ENCODE measurements around the gene SLC2A5. TPM values are rescaled to one million over a fixed set of nuclear protein-coding genes. Genes with fewer than 3 reads are reported as not detected.
"Not testable (repeated sequence)": the region's sequence is repeated elsewhere in the genome, so short reads cannot be mapped to it uniquely, and the experiment has no call there.

SLC2A5 gene
- total RNA-seq, 2 experiments from 2014 or later = not detected

- intact Hi-C loops (cut with DNase I, micrococcal nuclease) = no loop called here
- Mint-ChIP-seq H3K4me1 (no peaks in the 10 kb centered on the region), H3K36me3 (ENCODE audit: low read depth) (no peaks in the 10 kb centered on the region), H3K9me3 (ENCODE audit: low read depth) (peaks cover under 1% of the 10 kb centered on the region), H3K27ac (no peak overlapping the region), H3K27me3 (no peaks in the 10 kb centered on the region), H3K4me3 (no peak overlapping the region)
- POLR2A ChIA-PET = no interaction called here
- no peak for ATAC-seq
- no peak for DNase-seq
- CTCF ChIA-PET = interaction anchor here (0.5 to 0.7 kb wide), 2 partner anchors 549 to 1244 kb away, joined by 3 to 4 read pairs; no protein-coding TSS in a partner anchor
Measured at GRCh38 chr1:9040659-9041030, 28.8 kb downstream of the SLC2A5 start.

GRCh38 chr1:9039761-9040658 lies 29.4 kb downstream of the SLC2A5 start:
- CTCF ChIA-PET = interaction anchor here (0.5 to 0.7 kb wide), 2 partner anchors 550 to 1245 kb away, joined by 3 to 4 read pairs; no protein-coding TSS in a partner anchor
- Mint-ChIP-seq H3K9me3 (ENCODE audit: low read depth) (peaks cover 6% of the 10 kb centered on the region), H3K27me3 (no peaks in the 10 kb centered on the region), H3K4me1 (no peaks in the 10 kb centered on the region), H3K4me3 (no peak overlapping the region), H3K36me3 (ENCODE audit: low read depth) (no peaks in the 10 kb centered on the region), H3K27ac (no peak overlapping the region)
- ATAC-seq = no peak
- no peak for DNase-seq
- intact Hi-C loops (cut with DNase I, micrococcal nuclease) = no loop called here
- POLR2A ChIA-PET = no interaction called here

DNA sequence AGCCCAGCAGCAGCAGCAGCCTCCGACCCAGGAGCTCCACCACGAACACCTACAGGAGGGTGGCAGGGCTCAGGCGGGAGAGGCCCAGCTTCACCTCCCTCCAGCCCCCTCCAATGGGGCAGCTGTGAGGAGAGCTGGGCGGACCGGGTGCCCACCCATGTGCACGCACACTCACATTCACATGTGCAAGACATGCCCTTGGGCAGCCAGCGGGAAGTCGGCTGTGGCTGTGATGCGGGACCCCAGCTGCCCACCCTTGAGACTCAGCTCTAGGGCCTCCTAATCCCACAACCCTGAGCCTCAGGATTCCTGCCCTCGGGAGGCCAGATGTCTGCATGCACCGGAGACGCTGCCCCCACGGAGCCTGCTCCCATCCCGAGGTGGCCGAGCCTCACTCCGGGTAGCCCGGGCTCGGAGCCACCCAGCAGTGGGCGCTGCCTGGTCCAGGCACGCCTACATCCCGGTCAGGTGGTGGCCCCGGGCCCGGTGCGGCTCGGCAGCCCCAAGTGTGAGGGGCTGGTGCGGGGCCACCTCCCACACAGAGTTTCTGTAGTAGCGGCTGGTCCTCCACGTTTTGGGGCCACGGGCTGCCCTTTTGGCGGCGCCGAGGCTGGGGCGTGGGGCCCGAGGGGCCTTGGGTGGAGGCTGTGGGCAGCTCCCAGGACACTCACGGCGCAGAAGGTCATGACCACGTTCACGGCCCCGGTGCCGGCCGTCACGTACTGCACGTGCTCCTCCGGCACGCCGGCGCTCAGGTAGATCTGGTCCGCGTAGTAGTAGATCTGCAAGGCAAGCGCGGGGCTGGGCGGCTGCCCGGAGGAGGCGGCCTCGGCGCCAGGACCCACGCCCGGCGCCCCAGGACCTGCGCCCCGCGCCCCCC lies 30.3 kb downstream of the SLC2A5 start:
- Mint-ChIP-seq H3K9me3 (ENCODE audit: low read depth) (peaks cover 12% of the 10 kb centered on the region), H3K4me1 (no peaks in the 10 kb centered on the region), H3K4me3 (no peak overlapping the region), H3K36me3 (ENCODE audit: low read depth) (no peaks in the 10 kb centered on the region), H3K27ac (no peak overlapping the region), H3K27me3 (no peaks in the 10 kb centered on the region)
- ChIA-PET CTCF (interaction anchor here (0.8 kb wide), 1 partner anchor 15 kb away, joined by 3 read pairs; no protein-coding TSS in a partner anchor), POLR2A (no interaction called here)
- intact Hi-C loops (cut with DNase I, micrococcal nuclease) = no loop called here
- ATAC-seq (no peak), DNase-seq (no peak)

DNA sequence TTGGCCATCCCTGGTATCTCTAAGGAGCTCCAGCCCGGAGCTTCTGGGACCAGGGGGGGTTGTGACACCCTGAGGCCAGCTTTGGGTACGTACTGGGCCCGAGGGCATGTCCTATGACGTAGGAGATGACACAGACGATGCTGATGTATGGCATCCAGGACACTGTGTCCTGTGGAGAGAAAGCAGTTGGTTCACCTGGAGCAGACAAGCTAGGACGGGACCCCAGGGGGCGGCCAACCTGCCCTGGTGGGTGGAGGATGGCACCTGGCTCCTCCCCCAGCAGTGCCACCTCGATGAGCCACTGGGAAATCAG lies 31.1 kb downstream of the SLC2A5 start:
- ATAC-seq (no peak), DNase-seq (no peak)
- no peaks in the 10 kb centered on the region for H3K27me3 Mint-ChIP-seq
- H3K4me3 Mint-ChIP-seq = no peak overlapping the region
- H3K4me1 Mint-ChIP-seq = no peaks in the 10 kb centered on the region
- ChIA-PET CTCF (interaction anchor here (0.8 kb wide), 1 partner anchor 16 kb away, joined by 3 read pairs; no protein-coding TSS in a partner anchor), POLR2A (no interaction called here)
- intact Hi-C loops (cut with DNase I, micrococcal nuclease) = no loop called here
- no peaks in the 10 kb centered on the region for H3K36me3 Mint-ChIP-seq (ENCODE audit: low read depth)
- no peak overlapping the region for H3K27ac Mint-ChIP-seq
- H3K9me3 Mint-ChIP-seq (ENCODE audit: low read depth) = peaks cover 12% of the 10 kb centered on the region

- Mint-ChIP-seq H3K27ac (no peak overlapping the region), H3K4me3 (no peak overlapping the region), H3K4me1 (no peaks in the 10 kb centered on the region), H3K27me3 (no peaks in the 10 kb centered on the region), H3K36me3 (ENCODE audit: low read depth) (no peaks in the 10 kb centered on the region), H3K9me3 (ENCODE audit: low read depth) (peaks cover 12% of the 10 kb centered on the region)
- no peak for ATAC-seq
- DNase-seq = no peak
- POLR2A ChIA-PET = no interaction called here
- intact Hi-C loops (cut with DNase I, micrococcal nuclease) = no loop called here
- CTCF ChIA-PET = interaction anchor here (0.7 to 0.8 kb wide), 2 partner anchors 17 to 54 kb away, joined by 3 read pairs; no protein-coding TSS in a partner anchor
Measured at GRCh38 chr1:9037476-9038337, 31.7 kb downstream of the SLC2A5 start.

- Mint-ChIP-seq H3K4me3 (no peak overlapping the region), H3K36me3 (ENCODE audit: low read depth) (no peaks in the 10 kb centered on the region), H3K4me1 (no peaks in the 10 kb centered on the region), H3K27me3 (no peaks in the 10 kb centered on the region), H3K27ac (no peak overlapping the region), H3K9me3 (ENCODE audit: low read depth) (peaks cover 12% of the 10 kb centered on the region)
- intact Hi-C loops (cut with DNase I, micrococcal nuclease) = no loop called here
- no peak for DNase-seq
- ChIA-PET CTCF (no interaction called here), POLR2A (no interaction called here)
- no peak for ATAC-seq
Measured at GRCh38 chr1:9035226-9035625, 34.2 kb downstream of the SLC2A5 start.

DNA sequence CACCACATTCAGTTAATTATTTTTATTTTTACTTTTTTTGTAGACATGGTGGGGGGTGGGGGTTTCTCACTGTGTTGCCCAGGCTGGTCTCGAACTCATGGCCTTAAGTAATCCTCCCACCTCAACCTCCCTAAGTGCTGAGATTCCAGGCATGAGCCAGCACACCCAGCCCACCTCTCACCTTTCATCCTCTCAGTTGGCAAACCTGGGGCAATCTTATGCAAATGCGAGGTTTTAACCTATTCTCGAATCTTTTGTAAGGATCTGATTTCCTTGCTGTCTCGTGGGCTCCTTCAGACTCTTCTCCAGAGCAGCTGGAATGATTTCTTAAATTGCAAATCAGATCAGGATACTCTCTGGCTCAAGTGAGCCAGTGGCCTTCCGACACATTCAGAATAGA lies 36.1 kb downstream of the SLC2A5 start:
- Mint-ChIP-seq H3K36me3 (ENCODE audit: low read depth) (no peaks in the 10 kb centered on the region), H3K27ac (no peak overlapping the region), H3K27me3 (peaks cover 3% of the 10 kb centered on the region), H3K9me3 (ENCODE audit: low read depth) (peaks cover 12% of the 10 kb centered on the region), H3K4me1 (no peaks in the 10 kb centered on the region), H3K4me3 (no peak overlapping the region)
- DNase-seq (no peak), ATAC-seq (no peak)
- ChIA-PET CTCF (interaction anchor here (1.5 kb wide), 1 partner anchor 109 kb away, joined by 3 read pairs; no protein-coding TSS in a partner anchor), POLR2A (no interaction called here)
- intact Hi-C loops (cut with DNase I, micrococcal nuclease) = no loop called here

- POLR2A ChIA-PET = interaction anchor here (0.6 kb wide), 1 partner anchor 810 kb away, joined by 5 read pairs; no protein-coding TSS in a partner anchor
- CTCF ChIA-PET = interaction anchor here (0.6 to 1.7 kb wide), 3 partner anchors 27 to 115 kb away, joined by 3 to 6 read pairs (median 3); no protein-coding TSS in a partner anchor
- no peaks in the 10 kb centered on the region for H3K36me3 Mint-ChIP-seq (ENCODE audit: low read depth)
- no peak overlapping the region for H3K27ac Mint-ChIP-seq
- no peak overlapping the region for H3K4me3 Mint-ChIP-seq
- no peak for DNase-seq
- no peak for ATAC-seq
- peaks cover 12% of the 10 kb centered on the region for H3K9me3 Mint-ChIP-seq (ENCODE audit: low read depth)
- H3K4me1 Mint-ChIP-seq = no peaks in the 10 kb centered on the region
- H3K27me3 Mint-ChIP-seq = peaks cover 3% of the 10 kb centered on the region
- intact Hi-C loops (cut with DNase I, micrococcal nuclease) = no loop called here
Measured at GRCh38 chr1:9031484-9032259, 37.8 kb downstream of the SLC2A5 start.

- H3K27me3 Mint-ChIP-seq; H3K27ac Mint-ChIP-seq; intact Hi-C loops (cut with DNase I, micrococcal nuclease); ATAC-seq; H3K36me3 Mint-ChIP-seq (ENCODE audit: low read depth); H3K4me3 Mint-ChIP-seq; DNase-seq; H3K4me1 Mint-ChIP-seq: not testable (repeated sequence)
- peaks cover 12% of the 10 kb centered on the region for H3K9me3 Mint-ChIP-seq (ENCODE audit: low read depth)
- ChIA-PET POLR2A (interaction anchor here (0.6 kb wide), 1 partner anchor 809 kb away, joined by 5 read pairs; no protein-coding TSS in a partner anchor), CTCF (interaction anchor here (0.7 to 1.7 kb wide), 2 partner anchors 26 to 168 kb away, joined by 3 to 6 read pairs; no protein-coding TSS in a partner anchor)
Measured at GRCh38 chr1:9031077-9031476, 38.4 kb downstream of the SLC2A5 start.

DNA sequence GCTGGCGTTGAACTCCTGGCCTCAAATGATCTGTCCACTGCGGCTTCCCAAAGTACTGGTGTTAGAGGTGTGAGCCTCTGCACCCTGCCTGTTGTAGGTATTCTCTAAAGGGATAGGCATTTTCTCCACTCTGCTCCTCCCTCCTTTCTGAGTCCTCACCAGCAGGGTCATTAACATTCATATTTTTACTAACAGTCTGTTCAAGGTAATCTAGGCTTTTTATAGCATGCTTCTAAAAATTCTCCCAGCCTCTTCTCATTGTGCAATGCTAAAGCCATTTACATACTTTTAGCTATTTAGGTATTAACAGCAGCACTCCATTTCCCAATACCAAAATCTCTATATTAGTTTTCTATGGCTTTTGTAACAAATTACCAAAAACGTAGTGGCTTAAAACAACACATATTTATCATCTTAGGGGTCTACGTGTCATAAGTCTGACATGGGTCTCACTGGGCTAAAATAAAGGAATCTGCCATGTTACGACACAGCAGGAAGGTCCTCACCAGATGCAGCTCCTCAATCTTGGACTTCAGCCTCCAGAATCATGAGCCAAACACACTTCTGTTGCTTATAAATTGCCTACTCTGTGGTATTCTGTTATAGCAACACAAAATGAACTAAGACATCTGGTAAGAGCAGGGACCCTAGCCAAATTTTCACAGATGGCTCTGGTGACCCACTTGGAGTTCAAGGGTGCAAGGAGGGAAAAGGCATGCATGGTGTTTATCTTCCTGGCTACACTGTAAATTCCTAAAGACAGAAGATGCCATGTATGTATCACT lies 40.3 kb downstream of the SLC2A5 start:
- H3K9me3 Mint-ChIP-seq (ENCODE audit: low read depth) = no peaks in the 10 kb centered on the region
- intact Hi-C loops (cut with DNase I, micrococcal nuclease) = no loop called here
- H3K4me3 Mint-ChIP-seq = no peak overlapping the region
- no peak for ATAC-seq
- H3K4me1 Mint-ChIP-seq = no peaks in the 10 kb centered on the region
- H3K27me3 Mint-ChIP-seq = peaks cover 3% of the 10 kb centered on the region
- DNase-seq = no peak
- POLR2A ChIA-PET = no interaction called here
- no peak overlapping the region for H3K27ac Mint-ChIP-seq
- CTCF ChIA-PET = interaction anchor here (1.3 kb wide), 1 partner anchor 16 kb away, joined by 3 read pairs; no protein-coding TSS in a partner anchor
- H3K36me3 Mint-ChIP-seq (ENCODE audit: low read depth) = no peaks in the 10 kb centered on the region
